ENCODE results near the gene ELF5.

Gene ELF5

DNA sequence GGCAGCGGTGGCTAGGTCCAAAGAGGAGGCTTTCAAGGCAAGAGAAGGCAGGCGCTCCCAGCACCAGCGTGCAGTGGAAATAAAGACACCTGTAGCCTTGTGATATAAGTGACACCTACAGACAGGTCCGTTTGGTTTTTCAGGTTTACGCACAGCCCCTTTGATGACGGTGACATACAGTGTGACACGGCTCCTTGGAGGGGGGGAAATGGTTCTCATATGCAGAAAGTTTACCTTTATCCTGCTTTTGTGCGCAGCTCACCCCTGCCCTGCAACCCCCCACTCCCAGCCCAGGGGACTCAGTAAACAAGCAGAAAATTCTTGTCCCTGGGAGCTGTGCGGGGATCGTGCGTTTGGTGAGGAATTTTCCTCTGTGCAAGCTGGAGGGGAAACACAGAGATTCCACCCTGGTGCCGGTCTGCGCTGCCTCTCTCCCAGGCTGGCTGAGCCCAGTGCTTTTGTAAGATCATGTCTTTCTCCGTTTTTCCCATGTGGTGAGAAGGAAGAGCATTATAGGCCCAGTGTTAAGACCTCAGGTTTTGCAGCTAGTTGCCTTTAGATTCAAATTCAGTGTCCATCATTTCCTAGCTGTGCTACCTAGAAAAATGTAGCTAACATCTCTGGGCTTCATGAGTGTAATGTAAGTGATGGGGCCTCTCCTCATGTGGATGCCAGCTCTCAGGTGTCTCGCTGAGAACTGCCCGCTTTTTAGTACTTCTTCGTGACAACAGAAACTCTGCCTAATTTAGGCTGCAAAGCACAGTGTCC is at the start of gene ELF5:
TSS of gene ELF5 (minus strand) at position 113 of the 768 bp plus-strand sequence. CDS start 8,045 bp downstream, outside the sequence.
- DNase-seq (ENCODE audit: extremely low read depth in 1 of 2, low read depth in 1 of 2): no peak

DNA sequence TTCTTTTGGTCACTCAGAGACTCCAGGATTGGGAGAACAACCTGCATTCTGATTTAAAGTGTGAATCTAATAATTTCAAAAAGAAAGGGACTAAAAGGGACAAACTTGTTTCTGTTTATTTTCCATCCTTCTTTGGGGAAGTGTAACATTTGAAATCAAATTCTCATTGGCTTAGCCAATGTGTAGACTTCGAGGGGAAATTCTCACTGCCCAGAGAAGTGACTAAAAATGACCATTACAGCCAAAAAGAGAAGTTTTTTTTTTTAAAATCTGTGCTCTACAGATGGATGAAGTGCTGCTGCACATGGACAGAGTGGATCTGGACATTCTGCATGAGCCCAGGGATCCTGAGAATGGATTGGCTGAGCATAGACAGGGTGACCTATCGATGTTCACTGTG is 49.4 kb upstream of the ELF5 start:
- DNase-seq (ENCODE audit: extremely low read depth in 1 of 2, low read depth in 1 of 2): no peak

DNA sequence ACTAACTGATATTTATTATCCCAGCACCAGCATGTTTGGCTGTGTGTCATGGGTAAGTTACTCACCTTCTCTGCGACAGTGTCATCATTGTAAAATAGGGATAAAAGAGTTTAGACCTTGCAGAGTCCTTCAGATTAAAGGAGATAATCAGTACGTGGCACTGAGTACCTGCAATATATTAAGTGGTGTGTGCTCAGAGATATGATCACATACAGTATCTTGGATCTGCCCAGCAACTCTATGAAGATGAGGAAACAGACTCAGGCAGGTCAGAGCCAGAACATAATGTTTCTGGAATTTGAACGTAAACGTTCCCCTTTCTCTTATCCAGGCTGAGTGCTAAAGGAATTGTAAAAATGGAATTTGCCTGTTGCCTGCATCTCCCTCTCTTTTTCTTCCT is 46.9 kb upstream of the ELF5 start:
- DNase-seq (ENCODE audit: extremely low read depth in 1 of 2, low read depth in 1 of 2): no peak

DNA sequence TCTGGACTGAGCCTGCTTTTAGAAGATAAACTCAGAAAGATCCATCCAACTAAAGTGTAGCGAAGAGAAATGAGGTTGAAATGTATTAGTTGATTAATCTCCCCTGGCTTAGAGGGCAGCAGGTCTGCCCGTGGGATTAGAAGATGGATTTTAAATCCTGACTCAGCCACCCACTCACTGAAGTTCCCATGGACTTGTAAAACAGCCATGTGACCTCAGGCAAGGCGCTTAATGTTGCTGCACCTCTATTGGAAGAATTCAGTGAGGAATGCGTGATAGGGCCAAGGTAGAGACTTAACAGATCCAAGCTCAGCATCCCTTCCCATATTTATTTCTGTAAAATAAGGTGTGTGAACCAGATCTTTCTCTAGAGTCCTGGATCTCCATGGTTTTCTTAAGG is 45.1 kb upstream of the ELF5 start:
- DNase-seq (ENCODE audit: extremely low read depth in 1 of 2, low read depth in 1 of 2): no peak

- DNase-seq (ENCODE audit: extremely low read depth in 1 of 2, low read depth in 1 of 2): no peak
Observed at GRCh38 chr11:34558211-34558610, 44.6 kb upstream of the ELF5 start.

- no peak for DNase-seq (ENCODE audit: extremely low read depth in 1 of 2, low read depth in 1 of 2)
Observed at GRCh38 chr11:34552270-34552669, 38.7 kb upstream of the ELF5 start.

GRCh38 chr11:34549271-34549670 is 35.7 kb upstream of the ELF5 start:
- DNase-seq (ENCODE audit: extremely low read depth in 1 of 2, low read depth in 1 of 2): no peak

DNA sequence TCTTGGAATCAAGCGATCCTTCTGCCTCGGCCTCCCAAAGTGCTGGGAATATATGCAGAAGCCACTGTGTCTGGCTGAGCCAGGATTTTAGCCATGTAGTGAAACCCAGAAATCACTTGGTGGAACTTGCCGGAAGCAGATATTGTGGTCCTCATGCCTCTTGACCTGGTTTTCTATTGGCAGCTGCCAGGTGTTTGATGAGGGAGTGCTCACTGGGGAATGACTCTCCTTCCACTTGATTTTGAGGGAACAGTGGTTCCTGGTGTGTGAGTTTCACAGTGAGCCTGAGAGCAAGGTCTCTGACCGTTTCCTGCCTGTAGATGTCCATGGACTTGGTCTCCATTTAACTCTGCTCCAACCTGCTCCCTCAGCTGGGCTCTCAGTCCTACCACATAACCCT is 34.7 kb upstream of the ELF5 start:
- DNase-seq (ENCODE audit: extremely low read depth in 1 of 2, low read depth in 1 of 2): no peak

GRCh38 chr11:34546511-34547209 is 33.1 kb upstream of the ELF5 start:
- no peak for DNase-seq (ENCODE audit: extremely low read depth in 1 of 2, low read depth in 1 of 2)

DNA sequence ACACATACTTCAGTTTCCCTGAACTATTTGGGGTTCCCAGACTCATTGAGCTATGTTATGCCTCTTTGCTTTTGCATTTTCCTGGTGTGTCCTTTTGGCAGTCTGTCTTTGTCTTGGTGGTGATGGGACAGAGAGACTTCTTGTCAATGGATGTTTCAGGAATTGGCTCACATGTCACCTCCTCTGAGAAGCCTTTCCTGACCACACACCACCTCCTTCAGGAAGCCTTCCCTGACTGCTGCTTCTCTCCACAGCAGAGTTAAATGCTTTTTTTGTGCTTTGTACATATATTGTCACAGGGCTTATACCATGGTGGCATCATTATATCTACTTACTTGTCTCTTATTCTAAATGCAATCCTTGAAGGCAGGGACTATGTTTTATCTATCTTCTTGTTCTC is 28.5 kb upstream of the ELF5 start:
- DNase-seq (ENCODE audit: extremely low read depth in 1 of 2, low read depth in 1 of 2): no peak

DNA sequence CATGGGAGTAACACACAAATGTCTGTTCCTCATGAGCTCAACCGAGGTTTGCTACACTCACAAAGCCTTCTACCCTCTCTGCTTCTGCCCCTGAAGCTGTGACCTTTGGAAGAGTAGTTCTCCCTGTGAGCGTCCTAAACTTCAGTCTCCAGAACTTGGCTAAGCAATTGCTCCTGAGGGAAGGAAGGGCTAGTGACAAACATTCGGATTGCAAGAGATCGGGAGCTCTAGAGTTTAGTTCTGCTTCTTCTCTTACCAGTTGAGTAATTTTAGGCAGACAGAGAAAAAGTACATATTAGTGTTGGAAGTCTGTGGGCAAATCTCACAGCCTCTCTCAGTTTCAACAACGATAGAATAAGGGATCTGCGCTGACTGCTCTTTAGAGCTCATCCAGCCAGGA is 27.3 kb upstream of the ELF5 start:
- DNase-seq (ENCODE audit: extremely low read depth in 1 of 2, low read depth in 1 of 2): no peak

GRCh38 chr11:34537636-34538035 is 24.0 kb upstream of the ELF5 start:
- no peak for DNase-seq (ENCODE audit: extremely low read depth in 1 of 2, low read depth in 1 of 2)

DNA sequence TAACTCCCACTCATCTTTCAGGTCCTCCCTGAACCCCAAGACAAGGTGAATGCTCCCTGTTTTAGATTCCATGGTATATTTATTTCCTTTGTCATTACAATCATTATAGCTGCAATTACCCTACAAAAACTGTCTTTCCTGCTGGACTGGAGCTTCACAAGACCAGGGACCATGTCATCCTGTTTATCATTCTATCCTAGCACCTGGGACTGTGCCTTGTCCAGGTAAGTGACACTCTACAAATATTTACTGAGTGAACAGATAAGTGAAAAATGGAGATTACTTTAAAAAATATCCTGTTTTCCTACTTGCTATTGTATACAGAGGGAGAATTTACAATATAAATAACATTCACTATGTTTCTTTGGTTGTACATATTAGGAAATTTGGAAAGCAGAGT is 22.5 kb upstream of the ELF5 start:
- no peak for DNase-seq (ENCODE audit: extremely low read depth in 1 of 2, low read depth in 1 of 2)

DNA sequence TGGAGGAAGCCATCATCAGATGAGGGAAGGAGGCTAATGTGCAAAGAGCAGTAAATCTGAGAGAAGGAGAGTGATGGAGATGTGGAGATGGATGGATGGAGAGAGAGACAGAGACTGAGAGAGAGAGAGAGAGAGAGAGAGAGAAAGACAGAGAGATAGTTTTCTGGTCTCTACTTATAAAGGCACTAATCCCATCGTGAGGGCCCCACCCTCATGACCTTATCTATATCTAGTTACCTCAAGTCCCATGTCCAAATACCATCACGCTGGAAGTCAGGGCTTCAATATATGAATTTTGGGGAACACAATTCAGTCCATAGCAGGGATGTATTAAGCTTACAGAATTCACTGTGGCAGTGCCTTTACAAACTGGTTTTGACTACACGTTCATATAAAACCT is 21.2 kb upstream of the ELF5 start:
- no peak for DNase-seq (ENCODE audit: extremely low read depth in 1 of 2, low read depth in 1 of 2)

GRCh38 chr11:34531663-34532062 is 18.1 kb upstream of the ELF5 start:
- no peak for DNase-seq (ENCODE audit: extremely low read depth in 1 of 2, low read depth in 1 of 2)

DNA sequence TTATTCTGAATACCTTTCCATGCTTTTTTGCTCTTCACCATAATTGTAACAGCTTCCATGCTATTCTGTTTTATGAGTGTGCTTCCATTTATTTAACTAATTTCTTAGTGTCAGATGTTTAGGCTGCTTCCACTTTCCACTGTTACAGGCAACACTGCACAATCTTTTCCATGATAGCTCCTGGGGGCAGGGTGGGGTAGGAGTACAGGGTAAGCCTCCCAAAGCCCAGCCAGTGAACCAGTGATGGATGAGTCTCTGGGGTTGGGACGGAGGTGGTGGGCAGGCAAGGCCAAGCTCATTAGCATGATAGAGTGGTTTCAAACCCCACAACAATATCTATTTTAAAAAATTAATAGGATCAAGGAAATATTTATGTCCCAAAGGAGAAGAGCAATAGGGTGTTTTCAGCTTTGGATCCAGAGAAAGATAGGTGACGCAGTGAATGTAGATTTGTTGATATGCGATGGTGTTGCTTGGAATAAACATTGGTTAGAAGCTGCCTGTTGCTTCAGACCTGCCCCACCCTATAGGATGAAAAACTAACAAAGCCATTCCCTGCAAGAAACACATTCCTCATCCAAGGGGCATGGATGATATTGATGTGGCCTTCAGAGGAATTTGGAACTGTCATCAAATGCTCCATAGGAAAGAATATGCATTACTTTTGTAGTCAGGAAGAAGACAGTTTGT is 17.1 kb upstream of the ELF5 start:
- DNase-seq (ENCODE audit: extremely low read depth in 1 of 2, low read depth in 1 of 2): no peak

- no peak for DNase-seq (ENCODE audit: extremely low read depth in 1 of 2, low read depth in 1 of 2)
Observed at GRCh38 chr11:34529643-34530042, 16.0 kb upstream of the ELF5 start.

GRCh38 chr11:34528072-34528471 is 14.5 kb upstream of the ELF5 start:
- DNase-seq (ENCODE audit: extremely low read depth in 1 of 2, low read depth in 1 of 2): no peak

GRCh38 chr11:34525888-34526657 is 12.5 kb upstream of the ELF5 start:
- DNase-seq (ENCODE audit: extremely low read depth in 1 of 2, low read depth in 1 of 2): no peak

DNA sequence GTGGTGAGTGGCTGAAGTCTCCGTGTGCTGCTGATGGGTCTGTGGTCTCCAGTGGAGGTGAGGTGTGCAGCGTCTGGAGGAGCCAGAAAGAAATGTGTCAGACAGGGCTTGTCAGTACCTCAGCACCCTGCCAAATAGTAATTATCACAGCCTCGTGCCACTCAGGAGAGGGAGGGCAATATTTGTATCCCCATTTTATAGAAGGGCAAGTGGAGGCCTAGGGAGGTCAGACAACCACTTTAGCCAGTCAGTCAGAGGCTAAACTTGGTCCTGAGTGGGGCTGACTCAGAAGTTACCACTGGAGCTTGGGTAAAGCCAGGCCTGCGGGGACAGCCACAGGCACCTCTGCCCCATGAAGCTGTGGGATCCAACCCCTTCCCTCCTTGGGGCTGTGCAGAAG is 11.5 kb upstream of the ELF5 start:
- no peak for DNase-seq (ENCODE audit: extremely low read depth in 1 of 2, low read depth in 1 of 2)

- no peak for DNase-seq (ENCODE audit: extremely low read depth in 1 of 2, low read depth in 1 of 2)
Observed at GRCh38 chr11:34524696-34525095, 11.1 kb upstream of the ELF5 start.
